ENCODE measurements around the gene RAB6D. TPM values are rescaled to one million over a fixed set of nuclear protein-coding genes. Genes with fewer than 3 reads are reported as not detected.

RAB6D gene
- total RNA-seq, 1 experiment from 2014 or later: not detected

DNA sequence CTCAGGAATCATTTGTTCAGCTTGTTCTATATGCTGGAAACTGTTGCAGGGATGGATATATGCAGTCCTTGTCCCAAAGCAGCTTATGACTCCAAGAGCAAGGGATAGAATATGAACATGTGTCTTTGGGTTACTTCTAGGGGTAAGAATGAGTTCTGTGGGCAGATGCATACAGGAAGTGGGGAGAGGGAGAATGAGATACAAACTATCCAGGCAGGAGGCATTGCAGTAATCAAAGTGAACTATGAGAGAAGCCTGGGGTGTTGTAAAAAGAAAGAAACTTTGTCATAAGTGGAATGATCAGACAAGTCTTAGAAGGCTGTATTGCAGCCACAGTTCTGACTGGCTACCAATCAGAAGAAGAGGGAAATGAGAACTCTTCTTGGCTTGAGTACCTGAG lies 44.8 kb upstream of the RAB6D start:
- ChIA-PET POLR2A (ENCODE audit: unreplicated experiment) (no interaction called here), CTCF (no interaction called here)
- DNase-seq: no peak
- no peaks in the 10 kb centered on the region for H3K4me1 ChIP-seq (replicated peaks; ENCODE audit: insufficient read depth)
- H3K9me3 ChIP-seq (ENCODE audit: insufficient read depth, low read depth): no peaks in the 10 kb centered on the region
- no peaks in the 10 kb centered on the region for H3K36me3 ChIP-seq (ENCODE audit: low read depth)
- H3F3A ChIP-seq (ENCODE audit: insufficient read depth, low read depth): no peaks in the 10 kb centered on the region
- H4K20me1 ChIP-seq (ENCODE audit: insufficient read depth): no peaks in the 10 kb centered on the region
- H3K9me2 ChIP-seq (ENCODE audit: insufficient read depth): no peaks in the 10 kb centered on the region
- no TSS peak for BruUV-seq (replicated peaks)
- peaks cover 87% of the 10 kb centered on the region for H3K27me3 ChIP-seq (ENCODE audit: insufficient read depth, low read depth)
- intact Hi-C loops (cut with micrococcal nuclease; ENCODE audit: unreplicated experiment): no loop called here
- H3K4me3 ChIP-seq: no peak overlapping the region
- no peak overlapping the region for H3K4me2 ChIP-seq
- no peak overlapping the region for H2AFZ ChIP-seq
- H3K79me2 ChIP-seq (ENCODE audit: low read depth): no peaks in the 10 kb centered on the region
- TF ChIP-seq, protein P1, sequence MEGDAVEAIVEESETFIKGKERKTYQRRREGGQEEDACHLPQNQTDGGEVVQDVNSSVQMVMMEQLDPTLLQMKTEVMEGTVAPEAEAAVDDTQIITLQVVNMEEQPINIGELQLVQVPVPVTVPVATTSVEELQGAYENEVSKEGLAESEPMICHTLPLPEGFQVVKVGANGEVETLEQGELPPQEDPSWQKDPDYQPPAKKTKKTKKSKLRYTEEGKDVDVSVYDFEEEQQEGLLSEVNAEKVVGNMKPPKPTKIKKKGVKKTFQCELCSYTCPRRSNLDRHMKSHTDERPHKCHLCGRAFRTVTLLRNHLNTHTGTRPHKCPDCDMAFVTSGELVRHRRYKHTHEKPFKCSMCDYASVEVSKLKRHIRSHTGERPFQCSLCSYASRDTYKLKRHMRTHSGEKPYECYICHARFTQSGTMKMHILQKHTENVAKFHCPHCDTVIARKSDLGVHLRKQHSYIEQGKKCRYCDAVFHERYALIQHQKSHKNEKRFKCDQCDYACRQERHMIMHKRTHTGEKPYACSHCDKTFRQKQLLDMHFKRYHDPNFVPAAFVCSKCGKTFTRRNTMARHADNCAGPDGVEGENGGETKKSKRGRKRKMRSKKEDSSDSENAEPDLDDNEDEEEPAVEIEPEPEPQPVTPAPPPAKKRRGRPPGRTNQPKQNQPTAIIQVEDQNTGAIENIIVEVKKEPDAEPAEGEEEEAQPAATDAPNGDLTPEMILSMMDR (conservative IDR thresholded peaks at IDR 0.05): no peak
- TF ChIP-seq EZH2 (IDR thresholded peaks at IDR 0.05; ENCODE audit: low read depth): no peak
- no peak overlapping the region for H3K27ac ChIP-seq

DNA sequence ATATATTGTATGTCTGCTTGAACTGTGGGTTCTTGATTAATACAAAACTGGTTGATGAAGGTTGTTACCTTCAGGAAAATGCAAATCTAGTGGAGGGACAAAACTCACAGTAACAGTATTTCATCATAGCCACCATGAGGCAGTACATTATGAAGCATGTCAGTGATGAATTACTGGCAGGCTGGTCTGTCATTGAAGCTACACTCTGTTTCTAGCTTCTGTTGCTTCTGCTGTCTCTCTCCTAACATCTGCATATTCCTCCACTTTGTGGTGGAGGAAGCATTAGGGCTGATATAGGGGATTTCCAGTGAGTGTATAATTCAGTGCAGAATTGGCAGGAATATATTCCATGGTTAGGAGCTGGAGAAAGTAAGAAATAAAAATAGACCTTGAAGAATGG lies 44.2 kb upstream of the RAB6D start:
- Histone ChIP-seq H3K9me2 (ENCODE audit: insufficient read depth) (no peaks in the 10 kb centered on the region), H3K9me3 (ENCODE audit: insufficient read depth, low read depth) (no peaks in the 10 kb centered on the region)

DNA sequence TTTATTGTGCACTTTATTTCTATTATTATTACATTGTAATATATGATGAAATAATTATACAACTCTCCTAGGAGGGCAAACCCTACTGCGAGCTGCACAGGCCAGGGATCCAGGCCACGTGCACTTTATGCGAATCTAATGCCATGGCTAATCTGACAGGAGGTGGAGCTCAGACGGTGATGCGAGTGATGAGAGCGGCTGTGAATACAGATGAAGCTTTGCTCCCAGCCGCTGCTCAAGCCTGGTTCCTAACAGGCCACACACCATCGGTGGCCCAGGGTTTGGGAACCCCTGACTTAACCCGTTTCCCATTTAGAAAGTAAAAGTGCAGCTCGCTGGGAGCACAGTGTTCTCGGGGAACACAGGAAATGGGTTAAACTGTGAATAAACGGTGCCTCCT lies 40.8 kb upstream of the RAB6D start:
- Histone ChIP-seq H3K9me2 (ENCODE audit: insufficient read depth) (no peaks in the 10 kb centered on the region), H3K4me1 (replicated peaks; ENCODE audit: insufficient read depth) (no peaks in the 10 kb centered on the region), H3F3A (ENCODE audit: insufficient read depth, low read depth) (no peaks in the 10 kb centered on the region), H3K4me3 (no peak overlapping the region), H3K27me3 (ENCODE audit: insufficient read depth, low read depth) (peaks cover 90% of the 10 kb centered on the region), H3K36me3 (ENCODE audit: low read depth) (no peaks in the 10 kb centered on the region), H4K20me1 (ENCODE audit: insufficient read depth) (no peaks in the 10 kb centered on the region), H3K9me3 (ENCODE audit: insufficient read depth, low read depth) (no peaks in the 10 kb centered on the region), H3K27ac (no peak overlapping the region), H2AFZ (no peak overlapping the region), H3K4me2 (no peak overlapping the region), H3K79me2 (ENCODE audit: low read depth) (no peaks in the 10 kb centered on the region)
- POLR2A ChIA-PET (ENCODE audit: unreplicated experiment): no interaction called here
- intact Hi-C loops (cut with micrococcal nuclease; ENCODE audit: unreplicated experiment): no loop called here
- CTCF ChIA-PET: interaction anchor here (0.6 kb wide), 1 partner anchor 9 kb away, joined by 3 read pairs; no protein-coding TSS in a partner anchor
- no TSS peak for BruUV-seq (replicated peaks)
- no peak for DNase-seq
- TF ChIP-seq EZH2 (IDR thresholded peaks at IDR 0.05; ENCODE audit: low read depth): no peak
- TF ChIP-seq, protein P1 (conservative IDR thresholded peaks at IDR 0.05): no peak

More for the DNA sequence above, 44.2 kb upstream of the RAB6D start:
- H4K20me1 ChIP-seq (ENCODE audit: insufficient read depth): no peaks in the 10 kb centered on the region
- H3K4me2 ChIP-seq: no peak overlapping the region
- H3K4me3 ChIP-seq: no peak overlapping the region
- H3K27ac ChIP-seq: no peak overlapping the region
- no peak overlapping the region for H2AFZ ChIP-seq
- POLR2A ChIA-PET (ENCODE audit: unreplicated experiment): no interaction called here
- peaks cover 91% of the 10 kb centered on the region for H3K27me3 ChIP-seq (ENCODE audit: insufficient read depth, low read depth)
- no peak for TF ChIP-seq EZH2 (IDR thresholded peaks at IDR 0.05; ENCODE audit: low read depth)
- H3K79me2 ChIP-seq (ENCODE audit: low read depth): no peaks in the 10 kb centered on the region
- no TSS peak for BruUV-seq (replicated peaks)
- H3K36me3 ChIP-seq (ENCODE audit: low read depth): no peaks in the 10 kb centered on the region
- intact Hi-C loops (cut with micrococcal nuclease; ENCODE audit: unreplicated experiment): no loop called here
- no peak for DNase-seq
- H3K4me1 ChIP-seq (replicated peaks; ENCODE audit: insufficient read depth): no peaks in the 10 kb centered on the region
- no peaks in the 10 kb centered on the region for H3F3A ChIP-seq (ENCODE audit: insufficient read depth, low read depth)
- CTCF ChIA-PET: no interaction called here

DNA sequence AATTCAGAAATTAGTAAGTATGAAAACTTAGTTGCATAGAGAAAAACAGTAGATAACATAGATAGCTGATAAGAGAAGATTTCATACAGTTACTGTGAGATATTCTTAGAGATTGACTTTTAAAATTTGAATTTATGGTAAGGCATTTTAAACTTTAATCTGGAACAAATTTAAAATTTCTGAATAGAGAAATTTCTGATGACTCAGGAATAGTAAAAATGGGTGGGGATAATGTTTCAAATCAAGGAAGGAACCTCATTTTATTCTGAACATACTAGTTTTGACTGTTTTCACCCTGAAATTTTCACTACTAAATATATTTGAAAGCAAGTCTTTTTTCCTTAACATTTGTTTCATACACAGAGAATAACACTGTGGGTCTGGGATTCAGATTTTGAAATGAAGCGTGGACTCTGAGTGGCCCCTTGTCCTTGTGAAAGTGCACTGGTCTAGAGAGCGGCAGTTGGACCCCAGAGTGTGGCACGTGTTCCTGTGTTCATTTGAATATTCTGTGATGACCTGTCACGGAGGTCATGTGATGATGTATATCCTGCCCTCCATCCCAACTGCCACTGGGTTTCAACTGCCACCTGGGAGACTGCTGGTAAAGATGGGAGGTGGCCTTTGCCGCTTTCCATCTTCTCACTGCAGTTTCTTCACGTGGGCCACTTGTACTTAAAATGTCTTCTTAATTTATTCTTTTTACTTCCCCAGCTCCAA lies 38.5 kb upstream of the RAB6D start:
- no TSS peak for BruUV-seq (replicated peaks)
- no peaks in the 10 kb centered on the region for H3K9me2 ChIP-seq (ENCODE audit: insufficient read depth)
- TF ChIP-seq, protein P1 (conservative IDR thresholded peaks at IDR 0.05): no peak
- TF ChIP-seq EZH2 (IDR thresholded peaks at IDR 0.05; ENCODE audit: low read depth): no peak
- no peaks in the 10 kb centered on the region for H4K20me1 ChIP-seq (ENCODE audit: insufficient read depth)
- H2AFZ ChIP-seq: no peak overlapping the region
- no peaks in the 10 kb centered on the region for H3K9me3 ChIP-seq (ENCODE audit: insufficient read depth, low read depth)
- H3F3A ChIP-seq (ENCODE audit: insufficient read depth, low read depth): no peaks in the 10 kb centered on the region
- no peak for DNase-seq
- no peaks in the 10 kb centered on the region for H3K36me3 ChIP-seq (ENCODE audit: low read depth)
- ChIA-PET POLR2A (ENCODE audit: unreplicated experiment) (no interaction called here), CTCF (no interaction called here)
- no peaks in the 10 kb centered on the region for H3K4me1 ChIP-seq (replicated peaks; ENCODE audit: insufficient read depth)
- intact Hi-C loops (cut with micrococcal nuclease; ENCODE audit: unreplicated experiment): no loop called here
- H3K27ac ChIP-seq: no peak overlapping the region
- no peaks in the 10 kb centered on the region for H3K79me2 ChIP-seq (ENCODE audit: low read depth)
- no peak overlapping the region for H3K4me2 ChIP-seq
- no peak overlapping the region for H3K4me3 ChIP-seq
- peaks cover 76% of the 10 kb centered on the region for H3K27me3 ChIP-seq (ENCODE audit: insufficient read depth, low read depth)

Data from PC-9 (cell line).